K562 (cell line): ENCODE measurements around the gene VPS37D. TPM values are rescaled to one million over a fixed set of nuclear protein-coding genes. Genes with fewer than 3 reads are reported as not detected.

Experiments
- ATAC-seq: fragments of 200-7000 bp; cut with Tn5 transposase; 3 replicates; pipeline ENCODE4 v1.9.1; 2020; ENCODE audit warnings: moderate library complexity
- BruUV-seq: library from RNA; stranded (reverse); fragments of 400-500 nt; replicated peaks from 2 replicates; lab custom pipeline; 2021; lab: Mats Ljungman, UMichigan
- CTCF ChIA-PET: fragments of 300-600 bp; formaldehyde crosslinking; extraction: SDS; loops from one replicate; lab custom pipeline; 2021; ENCODE audit warnings: low intra/inter-chr PET ratio; lab: Yijun Ruan, JAX
- POLR2A ChIA-PET: fragments of 300-600, 350-650 bp; sonication (Branson Sonifier 250); formaldehyde crosslinking; extraction: SDS; loops from one replicate; lab custom pipeline; 2021; ENCODE audit warnings: antibody characterized with exemption, inconsistent platforms; lab: Yijun Ruan, JAX
- DNase-seq, 4 experiments: peaks; one replicate each; pipeline versions ENCODE4 v3.0.0 to v3.0.0-alpha.2; 2011 to 2018; ENCODE audit warnings: low spot score in 3 of 4, mixed read lengths in 3 of 4; ENCODE audit errors: extremely low read depth in 1 of 4
- FAIRE-seq: peaks from 2 replicates; lab custom pipeline; 2011; peaks lifted over from hg19 to GRCh38; lab: Jason Lieb, UNC
- H2AFZ ChIP-seq: 2 replicates; pipeline ENCODE4 v1.6.0; 2011; ENCODE audit warnings: low read depth, low read length, control low read depth, inconsistent platforms
- H3K27ac ChIP-seq: fragments of 200-600 bp; 3 replicates; pipeline ENCODE4 v1.8.0; 2011; ENCODE audit warnings: low read depth, mild to moderate bottlenecking, control low read depth, inconsistent platforms, low read length, moderate library complexity, mixed read lengths; ENCODE audit errors: extremely low read depth
- H3K27me3 ChIP-seq, 2 experiments: fragments of 300-600 bp in 1 of 2; 2 replicates in 1 of 2; 3 replicates in 1 of 2; pipeline versions ENCODE4 v1.6.0 to v1.8.0; 2011; ENCODE audit warnings: inconsistent platforms in 2 of 2, low read length in 2 of 2, mild to moderate bottlenecking in 1 of 2, mixed read lengths in 1 of 2, moderate library complexity in 1 of 2; ENCODE audit not compliant: control insufficient read depth in 2 of 2, insufficient read depth in 2 of 2
- H3K36me3 ChIP-seq: fragments of 300-600 bp; 3 replicates; pipeline ENCODE4 v1.8.0; 2011; ENCODE audit warnings: mild to moderate bottlenecking, low read length, inconsistent platforms; ENCODE audit not compliant: control insufficient read depth, insufficient read depth
- H3K4me1 ChIP-seq, 2 experiments: fragments of 200-600 bp in 1 of 2; replicated peaks in 1 of 2; 2 replicates in 1 of 2; 3 replicates in 1 of 2; pipeline versions ENCODE4 v1.5.1 to v1.8.0; 2011; ENCODE audit warnings: inconsistent platforms in 2 of 2, low read length in 2 of 2, mild to moderate bottlenecking in 1 of 2, mixed read lengths in 1 of 2, moderate library complexity in 1 of 2; ENCODE audit not compliant: control insufficient read depth in 2 of 2, insufficient read depth in 2 of 2
- H3K4me2 ChIP-seq: 2 replicates; pipeline ENCODE4 v1.6.1; 2011; ENCODE audit warnings: low read length, control low read depth, inconsistent platforms, mixed read lengths; ENCODE audit not compliant: insufficient read depth
- H3K4me3 ChIP-seq: fragments of 200-600 bp; sonication (generic), shearing (Covaris generic); 2 replicates; pipeline ENCODE4 v1.5.1; 2016; ENCODE audit warnings: control low read depth, inconsistent platforms
- H3K79me2 ChIP-seq: fragments of 200-600 bp; 3 replicates; pipeline ENCODE4 v1.8.0; 2011; ENCODE audit warnings: low read length, inconsistent platforms; ENCODE audit not compliant: control insufficient read depth, insufficient read depth
- H3K9ac ChIP-seq, 2 experiments: 2 replicates each; pipeline versions ENCODE4 v1.6.0 to v1.6.1; 2011; ENCODE audit warnings: low read depth in 2 of 2, low read length in 2 of 2, control low read depth in 1 of 2, inconsistent platforms in 1 of 2, mild to moderate bottlenecking in 1 of 2, mixed read lengths in 1 of 2; ENCODE audit not compliant: insufficient read depth in 1 of 2
- H3K9me1 ChIP-seq: one replicate; pipeline ENCODE4 v1.6.0; 2011; ENCODE audit warnings: inconsistent platforms, mild to moderate bottlenecking, low read length, moderate library complexity; ENCODE audit not compliant: control insufficient read depth, insufficient read depth
- H3K9me3 ChIP-seq: replicated peaks from 2 replicates; pipeline ENCODE4 v1.5.1; 2011; ENCODE audit warnings: low read depth, low read length, inconsistent platforms; ENCODE audit not compliant: control insufficient read depth, insufficient read depth
- H4K20me1 ChIP-seq: replicated peaks from 2 replicates; pipeline ENCODE4 v1.6.1; 2011; ENCODE audit warnings: low read length, inconsistent platforms, mixed read lengths; ENCODE audit not compliant: control insufficient read depth, insufficient read depth
- KDM1A ChIP-seq, 2 experiments: fragments of 450-650 bp; IDR thresholded peaks; 2 replicates each; pipeline ENCODE4 v1.6.1; 2016; ENCODE audit warnings: mild to moderate bottlenecking in 2 of 2
- MCM2 ChIP-seq: fragments of 450-650 bp; IDR thresholded peaks from 2 replicates; pipeline ENCODE4 v1.6.1; 2017; ENCODE audit warnings: low read depth, mild to moderate bottlenecking
- MYC ChIP-seq, 2 experiments: fragments of 250-450 bp in 1 of 2; sonication (Bioruptor Pico) in 1 of 2; IDR thresholded peaks; 2 replicates each; pipeline versions ENCODE4 v1.5.1 to v1.6.1; 2012 to 2021; ENCODE audit warnings: low read depth in 2 of 2, borderline replicate concordance in 1 of 2, improper control_type of control experiment in 1 of 2, low read length in 1 of 2, mild to moderate bottlenecking in 1 of 2, moderate library complexity in 1 of 2
- POLR2G ChIP-seq: fragments of 200-400 bp; formaldehyde crosslinking; IDR thresholded peaks from 2 replicates; pipeline ENCODE4 v1.6.1; 2017; ENCODE audit warnings: low read depth, mild to moderate bottlenecking, antibody characterized with exemption, low read length, moderate library complexity
- WGBS: fragments of 100-300 bp; shearing (Covaris generic); methylation state at CpG from one replicate; pipeline ENCODE4 v1.1.6; 2016; ENCODE audit warnings: low coverage, mixed read lengths; ENCODE audit not compliant: insufficient coverage; ENCODE audit errors: missing lambda C conversion rate; 5-methylcytosine and 5-hydroxymethylcytosine counted together
- in situ Hi-C: fragments of 300-500 bp; cut with MboI; formaldehyde crosslinking; loops from 4 replicates; pipeline ENCODE4 v1.15.0; 2018; ENCODE audit warnings: inconsistent platforms, mixed read lengths
- intact Hi-C: fragments of 100-400 bp; cut with micrococcal nuclease; formaldehyde crosslinking; loops from 2 replicates; pipeline ENCODE4 v1.14.2; 2022
- polyA plus RNA-seq, 8 experiments: library from polyadenylated mRNA; depleted of rRNA in 4 of 8; stranded (reverse) in 5 of 8; unstranded in 3 of 8; fragments of >200 nt; fragmentation: Nextera tagmentation in 2 of 8; fragmentation: Illumina TruSeq in 1 of 8; extraction: Ambion mirVana in 2 of 8; extraction: Trizol in 1 of 8; gene quantifications; 2 replicates each; pipeline versions ENCODE4 v1.2.1 to v1.2.3, GENCODE V29; 2011 to 2014; ENCODE audit warnings: inconsistent platforms in 1 of 8, missing spikeins in 1 of 8
- total RNA-seq, 7 experiments: library from RNA; depleted of rRNA in 6 of 7; stranded (reverse); fragments of >200 nt in 6 of 7; fragmentation: Illumina TruSeq in 2 of 7; extraction: Trizol in 2 of 7; gene quantifications; 2 replicates each; pipeline versions ENCODE4 v1.2.1 to v1.2.3, GENCODE V29; 2011 to 2021; ENCODE audit warnings: low replicate concordance in 1 of 7
- TF ChIP-seq, protein P1 (sequence below): fragments of 450-650 bp; formaldehyde crosslinking; IDR thresholded peaks from 2 replicates; pipeline ENCODE4 v1.4.0; 2020; ENCODE audit warnings: mild to moderate bottlenecking, mixed read lengths

VPS37D gene
- total and polyA plus RNA-seq, 9 of the 15 experiments (the other 6 are each of a cell fraction or from before 2014, with no cell fraction given), result 0.25 to 2.3 (median 1.0) TPM; not detected in 3

DNA sequence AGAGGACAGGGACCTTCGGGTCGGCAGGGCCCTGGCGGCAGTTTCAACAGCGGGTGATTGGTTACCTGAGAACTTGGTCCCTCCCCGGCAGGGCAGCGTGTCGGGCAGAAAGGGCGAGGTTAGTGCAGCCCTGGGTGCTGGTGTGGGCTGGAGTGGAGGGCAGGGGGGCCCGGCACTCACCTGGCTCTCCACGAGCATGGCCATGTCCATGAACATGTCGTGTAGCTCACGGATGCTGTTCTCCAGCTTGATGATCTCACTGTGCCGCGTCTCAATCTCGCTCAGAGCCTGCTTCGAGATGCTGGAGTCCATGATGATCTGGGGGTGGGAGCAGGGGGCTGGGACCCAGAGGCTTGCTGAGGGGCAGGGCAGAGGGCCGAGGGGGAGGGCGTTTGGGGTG lies 35.0 kb downstream of the VPS37D start:
- H4K20me1 ChIP-seq, result peaks cover 30% of the 10 kb centered on the region
- DNase-seq (no peak), FAIRE-seq (no peak), ATAC-seq (no peak)
- ChIA-PET POLR2A (interaction anchor here (0.5 to 2.1 kb wide), 8 partner anchors 9 to 32 kb away, joined by 3 to 7 read pairs (median 4); no protein-coding TSS in a partner anchor), CTCF (no interaction called here)
- no peaks in the 10 kb centered on the region for H3K79me2 ChIP-seq
- H3K4me3 ChIP-seq, result no peak overlapping the region
- peaks cover 20 to 69% of the 10 kb centered on the region in 2 experiments; a peak in 4 of 5 replicates for H3K4me1 ChIP-seq
- intact Hi-C loops, result no loop called here
- H3K4me2 ChIP-seq, result no peak overlapping the region
- BruUV-seq, result no TSS peak
- no peak overlapping the region for H3K27ac ChIP-seq
- H3K9me3 ChIP-seq, result no peaks in the 10 kb centered on the region
- H3K36me3 ChIP-seq, result peaks cover 43% of the 10 kb centered on the region; the same call in 2 of the 3 replicates
- TF ChIP-seq KDM1A (IDR thresholded peaks at IDR 0.05) (no peak), MYC (IDR thresholded peaks at IDR 0.05; ENCODE audit: low read depth, low read length) (no peak), MYC (CRISPR knock-in tag; IDR thresholded peaks at IDR 0.05; ENCODE audit: borderline replicate concordance, low read depth) (no peak), POLR2G (peak; percentile 53), MCM2 (no peak)
- TF ChIP-seq, protein P1, sequence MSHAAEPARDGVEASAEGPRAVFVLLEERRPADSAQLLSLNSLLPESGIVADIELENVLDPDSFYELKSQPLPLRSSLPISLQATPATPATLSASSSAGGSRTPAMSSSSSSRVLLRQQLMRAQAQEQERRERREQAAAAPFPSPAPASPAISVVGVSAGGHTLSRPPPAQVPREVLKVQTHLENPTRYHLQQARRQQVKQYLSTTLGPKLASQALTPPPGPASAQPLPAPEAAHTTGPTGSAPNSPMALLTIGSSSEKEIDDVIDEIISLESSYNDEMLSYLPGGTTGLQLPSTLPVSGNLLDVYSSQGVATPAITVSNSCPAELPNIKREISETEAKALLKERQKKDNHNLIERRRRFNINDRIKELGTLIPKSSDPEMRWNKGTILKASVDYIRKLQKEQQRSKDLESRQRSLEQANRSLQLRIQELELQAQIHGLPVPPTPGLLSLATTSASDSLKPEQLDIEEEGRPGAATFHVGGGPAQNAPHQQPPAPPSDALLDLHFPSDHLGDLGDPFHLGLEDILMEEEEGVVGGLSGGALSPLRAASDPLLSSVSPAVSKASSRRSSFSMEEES, result no peak
- in situ Hi-C loops, result no loop called here
- WGBS, result 88% methylated on average over 18 of the region's 18 CpGs
- H3K27me3 ChIP-seq, result no peaks in the 10 kb centered on the region; a peak in 1 of 5 replicates
- H3K9ac ChIP-seq, result no peak overlapping the region
- H2AFZ ChIP-seq, result no peak overlapping the region
- H3K9me1 ChIP-seq, result no peaks in the 10 kb centered on the region
